Naive B cell (primary cell): ENCODE measurements around the gene GPATCH3. TPM values are rescaled to one million over a fixed set of nuclear protein-coding genes. Genes with fewer than 3 reads are reported as not detected.

Experiments
- polyA plus RNA-seq, 6 donors: library from polyadenylated mRNA; unstranded; fragments of 300-500 nt; fragmentation: Illumina TruSeq; gene quantifications; one replicate each; pipeline ENCODE4 v1.2.3, GENCODE V29; 2021; ENCODE audit warnings: low read depth in 6 of 6

Gene GPATCH3
- polyA plus RNA-seq, 6 donors from 2014 or later = 11.0 to 22.1 (median 15.5) TPM

Other genes with a start within 250 kb of the GPATCH3 start
- gene ARID1A, start 204.5 kb downstream of the GPATCH3 start, polyA plus RNA-seq = 10 to 100 TPM in 5 of 6 donors, 1 to 10 TPM in 1; 8.8 to 38.2 (median 18.9) TPM
- 10 to 100 TPM in 4 of 6 donors, 1 to 10 TPM in 2; 7.8 to 14.2 (median 10.8) TPM for gene PIGV, start 112.5 kb downstream of the GPATCH3 start, polyA plus RNA-seq
- 1 to 10 TPM; 2.2 to 7.9 (median 2.4) TPM for gene ZDHHC18, start 73.8 kb downstream of the GPATCH3 start, polyA plus RNA-seq
- not detected for gene SFN, start 37.3 kb downstream of the GPATCH3 start, polyA plus RNA-seq
- 10 to 100 TPM in 3 of 6 donors, 1 to 10 TPM in 3; 3.4 to 15.1 (median 10.1) TPM for gene GPN2, start 10.2 kb downstream of the GPATCH3 start, polyA plus RNA-seq
- gene NR0B2, start 13.5 kb upstream of the GPATCH3 start, polyA plus RNA-seq = not detected
- 100 to 1,000 TPM in 1 of 6 donors, 10 to 100 TPM in 5; 73.5 to 110 (median 86.7) TPM for gene NUDC, start 21.3 kb upstream of the GPATCH3 start, polyA plus RNA-seq
- gene KDF1, start 60.0 kb upstream of the GPATCH3 start, polyA plus RNA-seq = 1 to 10 TPM in 5 of 6 donors, not detected in 1; 1.2 to 2.5 (median 2.2) TPM
- gene TRNP1, start 93.2 kb upstream of the GPATCH3 start, polyA plus RNA-seq = not detected
- gene TENT5B, start 112.4 kb upstream of the GPATCH3 start, polyA plus RNA-seq = not detected